NCI-H2107 (cell line): ENCODE results near the gene PRSS57.
"Not testable (repeated sequence)": the region's sequence is repeated elsewhere in the genome, so short reads cannot be mapped to it uniquely, and the experiment has no call there.

ENCODE experiments used
- DNase-seq: peaks from one replicate; lab custom pipeline; 2025; lab: John Stamatoyannopoulos, UW

Gene PRSS57

DNA sequence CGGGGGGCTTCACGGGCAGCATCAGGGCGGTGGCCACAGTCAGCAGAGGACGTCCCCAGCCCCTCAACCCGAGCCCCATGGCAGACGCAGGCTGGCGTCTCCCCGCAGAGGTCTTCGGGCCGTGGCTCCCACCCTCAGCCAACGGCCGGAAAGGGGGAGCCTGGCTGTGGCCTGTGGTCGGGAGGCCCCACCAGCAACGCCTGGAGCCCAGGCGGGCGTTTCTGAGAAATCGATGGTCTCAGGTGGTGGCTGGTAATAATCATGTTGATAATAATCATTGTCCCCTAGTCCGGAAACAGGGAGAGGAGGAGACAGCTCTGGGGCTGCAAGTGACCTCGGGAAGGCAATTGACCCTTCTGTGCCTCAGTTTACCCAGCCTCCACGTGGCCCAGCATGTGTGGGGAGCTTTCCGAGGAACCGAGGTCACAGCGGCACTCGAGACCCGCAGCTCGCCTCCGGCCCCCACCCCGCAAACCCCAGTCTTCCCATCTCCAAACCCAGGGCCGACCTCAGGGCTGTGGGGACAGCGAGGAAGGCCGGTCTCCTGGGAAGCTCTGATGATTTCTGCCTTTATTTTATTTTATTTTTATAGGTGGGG is at the start of gene PRSS57:
Gene PRSS57, minus strand, starts transcription at position 101 of the 598 bp plus-strand sequence. Its CDS starts 22 bp downstream, at position 79.
- DNase-seq, result no peak

- no peak for DNase-seq
Observed at GRCh38 chr19:743168-743687, 48.0 kb upstream of the PRSS57 start.

- no peak for DNase-seq
Observed at GRCh38 chr19:742540-743075, 47.4 kb upstream of the PRSS57 start.

- no peak for DNase-seq
Observed at GRCh38 chr19:741506-742131, 46.4 kb upstream of the PRSS57 start.

DNA sequence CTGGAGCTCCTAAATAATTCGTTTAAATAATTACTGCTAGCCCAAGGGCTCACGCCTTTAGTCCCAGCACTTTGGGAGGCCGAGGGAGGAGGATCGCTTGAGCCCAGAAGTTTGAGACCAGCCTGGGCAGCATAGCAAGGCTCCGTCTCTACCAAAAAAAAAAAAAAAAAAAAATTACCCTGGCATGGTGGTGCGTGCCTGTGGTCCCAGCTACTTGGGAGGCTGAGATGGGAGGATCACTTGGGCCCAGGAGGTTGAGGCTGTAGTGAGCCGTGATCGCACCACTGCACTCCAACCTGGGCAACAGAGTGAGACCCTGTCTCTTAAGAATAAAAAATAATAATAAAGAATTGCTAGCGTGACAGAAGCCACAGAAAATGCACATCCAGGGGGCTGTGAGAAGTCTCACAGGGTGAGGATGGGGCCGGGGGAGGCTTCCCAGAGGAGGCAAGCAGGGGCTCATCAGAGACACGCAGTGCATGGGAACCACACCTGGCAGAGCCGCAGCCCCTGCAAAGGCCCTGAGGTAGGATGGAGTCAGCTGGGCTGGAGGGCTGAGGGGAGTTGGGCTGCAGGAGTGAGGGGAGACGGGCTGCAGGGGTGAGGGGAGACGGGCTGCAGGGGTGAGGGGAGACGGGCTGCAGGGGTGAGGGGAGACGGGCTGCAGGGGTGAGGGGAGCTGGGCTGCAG is 45.7 kb upstream of the PRSS57 start:
- not testable (repeated sequence) for DNase-seq

DNA sequence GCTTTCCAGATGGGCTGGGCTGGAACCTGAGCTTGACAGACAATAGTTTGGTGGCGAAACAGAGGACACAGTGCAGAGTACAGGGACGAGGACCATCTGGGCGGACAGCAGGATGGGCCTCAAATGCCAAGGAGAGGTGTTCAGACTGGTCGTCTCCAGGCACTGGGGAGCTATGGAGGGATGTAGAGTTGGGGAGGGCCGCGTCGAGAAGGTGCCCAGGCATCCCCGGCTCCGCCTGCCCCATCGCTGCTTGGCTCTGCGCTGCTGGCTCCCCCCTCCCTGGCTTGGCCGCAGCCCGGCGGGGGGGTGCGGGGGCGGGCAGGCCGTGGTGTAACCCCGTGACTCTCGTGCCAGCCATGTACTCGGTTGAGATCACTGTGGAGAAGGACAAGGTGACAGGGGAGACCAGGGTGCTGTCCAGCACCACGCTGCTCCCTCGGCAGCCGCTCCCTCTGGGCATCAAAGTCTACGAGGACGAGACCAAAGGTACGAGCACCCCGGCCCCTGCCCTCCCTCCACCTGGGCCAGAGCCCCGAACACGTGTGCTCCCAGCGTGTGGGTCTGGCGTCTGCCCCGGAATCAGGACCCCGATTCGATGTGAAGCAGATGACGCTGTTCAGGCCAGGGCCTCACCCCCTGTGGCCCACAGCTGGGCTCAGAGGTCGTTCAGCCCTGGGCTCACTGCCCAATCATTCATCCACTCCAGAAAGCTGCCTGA is 44.9 kb upstream of the PRSS57 start:
- no peak for DNase-seq

DNA sequence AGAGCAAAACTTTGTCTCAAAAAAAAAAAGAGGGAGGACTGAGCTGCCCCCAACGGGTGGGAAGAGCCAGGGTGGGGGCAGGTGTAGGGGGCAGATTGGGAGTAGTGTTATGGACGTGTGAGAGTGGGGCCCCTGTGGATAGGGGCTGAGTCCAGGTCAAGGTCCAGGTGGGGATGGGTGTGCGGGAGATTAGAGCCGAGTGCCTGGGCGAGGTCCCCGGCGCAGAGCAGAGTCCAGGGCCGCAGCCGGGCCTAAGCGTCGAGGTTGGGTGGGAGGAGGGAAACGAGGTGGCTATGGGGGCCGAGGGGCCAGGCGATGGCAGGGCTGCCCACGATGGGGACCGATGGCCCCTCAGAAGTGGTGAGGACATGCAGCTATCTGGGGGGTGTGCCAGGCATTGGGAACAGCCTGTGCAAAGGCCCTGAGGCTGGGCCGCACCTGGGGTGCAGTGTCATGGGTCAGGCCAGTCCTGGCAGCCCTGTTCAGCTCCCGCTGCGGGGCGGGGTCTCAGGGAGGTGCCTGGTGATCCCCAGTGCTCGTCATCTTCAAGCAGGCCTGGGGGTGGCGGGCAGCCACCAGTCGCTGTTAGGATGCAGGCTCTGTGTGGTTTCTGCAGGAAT is 43.4 kb upstream of the PRSS57 start:
- no peak for DNase-seq

- DNase-seq, result no peak
Observed at GRCh38 chr19:737591-738093, 42.4 kb upstream of the PRSS57 start.

GRCh38 chr19:736125-736524 is 40.9 kb upstream of the PRSS57 start:
- no peak for DNase-seq

- no peak for DNase-seq
Observed at GRCh38 chr19:734716-735115, 39.5 kb upstream of the PRSS57 start.

GRCh38 chr19:732148-733069 is 37.2 kb upstream of the PRSS57 start:
- no peak for DNase-seq

DNA sequence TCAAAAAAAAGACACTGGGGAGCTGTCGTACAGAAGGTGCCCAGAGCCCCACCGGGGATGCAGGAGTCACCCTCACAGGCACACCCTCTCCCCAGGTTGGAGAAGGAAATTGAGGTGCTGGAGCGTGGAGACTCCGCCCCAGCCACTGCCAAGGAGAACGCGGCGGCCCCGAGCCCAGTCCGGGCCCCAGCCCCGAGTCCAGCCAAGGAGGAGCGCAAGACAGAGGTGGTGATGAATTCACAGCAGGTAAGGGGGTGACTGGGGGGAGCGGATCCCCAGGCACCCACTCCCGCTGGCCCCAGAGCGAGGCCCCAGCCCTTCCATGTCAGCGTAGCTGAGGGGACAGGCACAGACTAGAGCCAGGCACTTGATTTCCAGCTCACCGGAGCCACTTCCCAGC is 35.7 kb upstream of the PRSS57 start:
- DNase-seq, result no peak

DNA sequence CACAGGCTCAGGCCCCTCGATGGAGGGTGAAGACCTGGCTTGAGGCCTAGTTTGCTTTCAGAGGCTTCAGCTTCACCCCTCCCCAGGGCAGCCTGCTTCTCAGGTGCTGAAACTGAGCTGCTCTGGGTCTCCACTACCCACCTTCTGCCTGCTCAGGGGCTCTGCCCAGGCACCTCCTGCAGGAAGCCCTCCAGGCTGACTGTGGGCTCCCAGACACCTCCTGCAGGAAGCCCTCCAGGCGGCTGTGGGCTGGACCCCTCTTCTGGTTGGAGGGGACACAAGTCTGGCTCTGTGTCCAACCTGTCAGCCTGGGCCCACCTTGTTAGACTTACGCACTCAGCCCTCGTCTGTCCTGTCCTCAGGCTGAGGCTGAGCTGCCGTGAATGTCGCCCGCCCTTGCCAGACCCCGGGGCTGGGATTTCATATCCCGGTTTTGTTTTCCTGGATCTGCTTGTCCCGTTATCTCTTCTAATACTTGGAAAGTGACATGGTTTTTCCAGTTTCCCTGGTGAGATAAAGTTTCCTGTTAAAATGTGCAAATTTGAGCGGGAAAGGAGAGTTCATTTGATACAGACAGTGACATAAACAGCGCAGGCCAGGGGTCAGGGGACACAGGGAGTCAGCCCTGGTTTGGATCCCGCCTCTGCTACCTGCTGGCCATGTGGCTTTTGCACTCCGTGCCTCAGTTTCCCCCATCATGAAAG is 34.9 kb upstream of the PRSS57 start:
- no peak for DNase-seq

- DNase-seq, result not testable (repeated sequence)
Observed at GRCh38 chr19:729564-729963, 34.3 kb upstream of the PRSS57 start.

- DNase-seq, result no peak
Observed at GRCh38 chr19:728011-728410, 32.8 kb upstream of the PRSS57 start.

GRCh38 chr19:726993-727956 is 32.0 kb upstream of the PRSS57 start:
- DNase-seq, result no peak

DNA sequence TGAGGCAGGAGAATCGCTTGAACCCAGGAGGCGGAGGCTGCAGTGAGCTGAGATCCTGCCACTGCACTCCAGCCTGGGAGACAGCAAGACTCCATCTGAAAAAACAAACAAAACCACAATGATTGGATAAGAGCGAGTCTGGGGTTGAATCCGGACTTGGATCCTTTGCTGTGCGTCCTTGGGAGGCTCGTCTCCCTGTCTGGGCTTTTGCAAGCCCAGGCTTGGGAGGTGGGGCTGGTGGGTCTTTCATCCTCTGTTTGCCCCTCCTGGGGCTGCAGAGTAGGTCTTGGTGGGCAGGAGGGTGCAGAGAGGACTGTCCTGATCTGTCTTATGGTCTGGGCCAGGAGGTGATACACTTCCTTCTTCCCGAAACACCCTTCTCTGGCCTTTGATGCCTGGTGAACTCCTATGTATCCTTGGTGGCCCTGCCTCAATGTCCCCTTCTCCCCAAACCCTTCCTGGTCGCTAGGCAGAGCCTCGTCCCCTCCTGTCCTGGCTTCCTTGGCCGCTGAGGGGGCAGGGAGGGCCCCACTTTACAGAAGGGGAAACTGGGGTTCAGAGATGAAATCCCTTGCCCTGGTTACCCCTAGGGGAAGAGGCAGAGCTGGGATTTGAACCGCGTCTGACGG is 30.3 kb upstream of the PRSS57 start:
- no peak for DNase-seq

- no peak for DNase-seq
Observed at GRCh38 chr19:723714-724113, 28.5 kb upstream of the PRSS57 start.
